Measurements from ENCODE around the gene ABI3BP. TPM values are rescaled to one million over a fixed set of nuclear protein-coding genes. Genes with fewer than 3 reads are reported as not detected.

The ABI3BP gene
- total RNA-seq, 6 donors from 2014 or later, result 46.1 to 130 (median 101) TPM

GRCh38 chr3:100709842-100710260 is 283.4 kb downstream of the ABI3BP start:
- peak; percentile 24 to 87 for DNase-seq
- H3K36me3 ChIP-seq, result peaks cover 6 to 12% (median 7%) of the 10 kb centered on the region in 4 donors
- H3K9me3 ChIP-seq, result no peaks in the 10 kb centered on the region
- H3K27ac ChIP-seq, result peak overlapping the region; percentile 93 to 99 (median 95)
- H3K4me1 ChIP-seq, result peaks cover 15 to 31% (median 23%) of the 10 kb centered on the region in 4 donors
- H3K27me3 ChIP-seq, result no peaks in the 10 kb centered on the region
- 1% methylated on average over 14 to 17 of the region's 23 CpGs for WGBS, 2 donors
- H3K4me3 ChIP-seq, result peak overlapping the region; percentile 73 to 84 (median 80)
- TF ChIP-seq POLR2A (IDR thresholded peaks at IDR 0.05) (no peak), EP300 (IDR thresholded peaks at IDR 0.05) (no peak), POLR2AphosphoS5 (IDR thresholded peaks at IDR 0.05) (no peak)
- TF ChIP-seq, protein P1, sequence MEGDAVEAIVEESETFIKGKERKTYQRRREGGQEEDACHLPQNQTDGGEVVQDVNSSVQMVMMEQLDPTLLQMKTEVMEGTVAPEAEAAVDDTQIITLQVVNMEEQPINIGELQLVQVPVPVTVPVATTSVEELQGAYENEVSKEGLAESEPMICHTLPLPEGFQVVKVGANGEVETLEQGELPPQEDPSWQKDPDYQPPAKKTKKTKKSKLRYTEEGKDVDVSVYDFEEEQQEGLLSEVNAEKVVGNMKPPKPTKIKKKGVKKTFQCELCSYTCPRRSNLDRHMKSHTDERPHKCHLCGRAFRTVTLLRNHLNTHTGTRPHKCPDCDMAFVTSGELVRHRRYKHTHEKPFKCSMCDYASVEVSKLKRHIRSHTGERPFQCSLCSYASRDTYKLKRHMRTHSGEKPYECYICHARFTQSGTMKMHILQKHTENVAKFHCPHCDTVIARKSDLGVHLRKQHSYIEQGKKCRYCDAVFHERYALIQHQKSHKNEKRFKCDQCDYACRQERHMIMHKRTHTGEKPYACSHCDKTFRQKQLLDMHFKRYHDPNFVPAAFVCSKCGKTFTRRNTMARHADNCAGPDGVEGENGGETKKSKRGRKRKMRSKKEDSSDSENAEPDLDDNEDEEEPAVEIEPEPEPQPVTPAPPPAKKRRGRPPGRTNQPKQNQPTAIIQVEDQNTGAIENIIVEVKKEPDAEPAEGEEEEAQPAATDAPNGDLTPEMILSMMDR (IDR thresholded peaks at IDR 0.05), result peak in 1 of 6 experiments; percentile 9
- ATAC-seq (ENCODE audit: low FRiP score in 2 of 2), result peak in 1 of 2 donors; percentile 37

- Histone ChIP-seq H3K4me3 (peak within 1 kb of the TSS; percentile 73 to 84 (median 80)), H3K27ac (peak within 1 kb of the TSS; percentile 93 to 99 (median 95)), H3K27me3 (no peaks in the 10 kb centered on the region), H3K36me3 (peaks cover 5 to 6% (median 6%) of the 10 kb centered on the region in 4 donors), H3K9me3 (no peaks in the 10 kb centered on the region), H3K4me1 (peaks cover 15 to 30% (median 23%) of the 10 kb centered on the region in 4 donors)
- TF ChIP-seq EP300 (IDR thresholded peaks at IDR 0.05) (peak in 1 of 4 donors; percentile 14), POLR2A (IDR thresholded peaks at IDR 0.05) (peak in 3 of 4 donors; percentile 70 to 83 (median 74)), POLR2AphosphoS5 (IDR thresholded peaks at IDR 0.05) (peak; percentile 85 to 90)
- TF ChIP-seq, protein P1 (IDR thresholded peaks at IDR 0.05), result peak in 1 of 6 experiments; percentile 14
- peak; percentile 97 to 100 for DNase-seq
- peak; percentile 98 to 99 for ATAC-seq (ENCODE audit: low FRiP score in 2 of 2)
- 1 to 3% methylated on average over 21 to 74 of the region's 76 CpGs for WGBS, 2 donors
These were observed 284.0 kb downstream of the ABI3BP start, which contains the start of gene TFG for GRCh38 chr3:100708989-100709841. TFG (plus strand) TSS chr3:100709494; CDS start chr3:100713686, 4,192 bp downstream.

GRCh38 chr3:100708644-100708988 is 284.6 kb downstream of the ABI3BP start:
- ATAC-seq (ENCODE audit: low FRiP score in 2 of 2) (no peak), DNase-seq (no peak)
- H3K4me1 ChIP-seq, result peaks cover 15 to 30% (median 23%) of the 10 kb centered on the region in 4 donors
- peak overlapping the region; percentile 93 to 99 (median 95) for H3K27ac ChIP-seq
- H3K36me3 ChIP-seq, result peaks cover 0 to 1% (median under 1%) of the 10 kb centered on the region in 4 donors
- H3K9me3 ChIP-seq, result no peaks in the 10 kb centered on the region
- WGBS, 2 donors, result 89 to 93% methylated on average over 3 of the region's 3 CpGs
- TF ChIP-seq EP300 (IDR thresholded peaks at IDR 0.05) (no peak), POLR2AphosphoS5 (IDR thresholded peaks at IDR 0.05) (no peak), POLR2A (IDR thresholded peaks at IDR 0.05) (peak in 1 of 4 donors; percentile 11)
- H3K4me3 ChIP-seq, result peak overlapping the region in 3 of 4 donors; percentile 79 to 84 (median 82)
- H3K27me3 ChIP-seq, result no peaks in the 10 kb centered on the region

- TF ChIP-seq POLR2AphosphoS5 (IDR thresholded peaks at IDR 0.05) (no peak), POLR2A (IDR thresholded peaks at IDR 0.05) (no peak), EP300 (IDR thresholded peaks at IDR 0.05) (no peak)
- TF ChIP-seq, protein P1 (IDR thresholded peaks at IDR 0.05), result no peak
- H3K9me3 ChIP-seq, result no peaks in the 10 kb centered on the region
- H3K27me3 ChIP-seq, result no peaks in the 10 kb centered on the region
- ATAC-seq (ENCODE audit: low FRiP score in 2 of 2) (no peak), DNase-seq (no peak)
- no peak overlapping the region for H3K27ac ChIP-seq
- no peak overlapping the region for H3K4me3 ChIP-seq
- 79 to 84% methylated on average over 3 of the region's 3 CpGs for WGBS, 2 donors
- H3K36me3 ChIP-seq, result no peaks in the 10 kb centered on the region
- H3K4me1 ChIP-seq, result peaks cover 8 to 19% (median 10%) of the 10 kb centered on the region in 4 donors
These were observed 286.9 kb downstream of the ABI3BP start for GRCh38 chr3:100706365-100706764.

DNA sequence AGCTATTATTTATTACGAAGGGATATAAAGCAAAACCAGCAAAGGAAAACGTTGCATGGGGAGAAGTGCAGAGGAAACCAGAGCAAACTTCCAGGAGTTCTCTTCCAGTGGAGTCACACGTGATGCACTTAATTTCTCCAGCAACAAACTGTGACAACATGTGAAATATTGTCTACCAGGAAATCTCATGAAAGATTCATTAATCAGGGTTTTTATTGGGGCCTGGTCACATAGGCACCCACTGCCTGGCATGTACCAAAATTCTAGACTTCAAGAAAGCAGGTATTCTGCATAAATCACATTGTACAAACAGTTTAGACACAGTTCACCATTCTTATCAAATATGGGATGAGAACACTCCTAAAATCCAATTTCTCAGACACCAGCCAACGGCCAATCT is 289.4 kb downstream of the ABI3BP start:
- ATAC-seq (ENCODE audit: low FRiP score in 2 of 2), result no peak
- 70 to 77% methylated on average over 4 of the region's 4 CpGs for WGBS, 2 donors
- no peak for DNase-seq
- TF ChIP-seq, protein P1 (IDR thresholded peaks at IDR 0.05), result no peak
- TF ChIP-seq EP300 (IDR thresholded peaks at IDR 0.05), result no peak
- TF ChIP-seq POLR2AphosphoS5 (IDR thresholded peaks at IDR 0.05), result no peak
- TF ChIP-seq POLR2A (IDR thresholded peaks at IDR 0.05), result no peak
- Histone ChIP-seq H3K36me3 (no peaks in the 10 kb centered on the region), H3K4me1 (peaks cover 0 to 5% (median 0%) of the 10 kb centered on the region in 4 donors), H3K27ac (no peak overlapping the region), H3K4me3 (no peak overlapping the region), H3K9me3 (no peaks in the 10 kb centered on the region), H3K27me3 (no peaks in the 10 kb centered on the region)

All from upper lobe of left lung (tissue), 6 donors.